Measurements from ENCODE around the gene GP1BA.
"Not testable (repeated sequence)": the region's sequence is repeated elsewhere in the genome, so short reads cannot be mapped to it uniquely, and the experiment has no call there.

Gene GP1BA

GRCh38 chr17:4919511-4920047 lies 12.5 kb upstream of the GP1BA start:
- H3K27me3 ChIP-seq (replicated peaks; ENCODE audit: control insufficient read depth, insufficient read depth, low read length): no peaks in the 10 kb centered on the region
- no peaks in the 10 kb centered on the region for H3K36me3 ChIP-seq (ENCODE audit: control insufficient read depth, insufficient read depth, low read length)
- TF ChIP-seq CTCF (IDR thresholded peaks at IDR 0.05; ENCODE audit: insufficient read depth, low read length, poor library complexity, severe bottlenecking): no peak
- no peak overlapping the region for H3K4me3 ChIP-seq (replicated peaks; ENCODE audit: low read depth, low read length)
- DNase-seq (ENCODE audit: extremely low read depth, insufficient read length): no peak

GRCh38 chr17:4920351-4921048 lies 11.6 kb upstream of the GP1BA start:
- TF ChIP-seq CTCF (IDR thresholded peaks at IDR 0.05; ENCODE audit: insufficient read depth, low read length, poor library complexity, severe bottlenecking): no peak
- Histone ChIP-seq H3K36me3 (ENCODE audit: control insufficient read depth, insufficient read depth, low read length) (no peaks in the 10 kb centered on the region), H3K27me3 (replicated peaks; ENCODE audit: control insufficient read depth, insufficient read depth, low read length) (no peaks in the 10 kb centered on the region), H3K4me3 (replicated peaks; ENCODE audit: low read depth, low read length) (no peak overlapping the region)
- DNase-seq (ENCODE audit: extremely low read depth, insufficient read length): no peak

- TF ChIP-seq CTCF (IDR thresholded peaks at IDR 0.05; ENCODE audit: insufficient read depth, low read length, poor library complexity, severe bottlenecking): no peak
- Histone ChIP-seq H3K36me3 (ENCODE audit: control insufficient read depth, insufficient read depth, low read length) (no peaks in the 10 kb centered on the region), H3K27me3 (replicated peaks; ENCODE audit: control insufficient read depth, insufficient read depth, low read length) (no peaks in the 10 kb centered on the region), H3K4me3 (replicated peaks; ENCODE audit: low read depth, low read length) (no peak overlapping the region)
- DNase-seq (ENCODE audit: extremely low read depth, insufficient read length): no peak
Measured at GRCh38 chr17:4921320-4921719, 10.8 kb upstream of the GP1BA start.

GRCh38 chr17:4926577-4927335 lies 5.3 kb upstream of the GP1BA start:
- H3K27me3 ChIP-seq (replicated peaks; ENCODE audit: control insufficient read depth, insufficient read depth, low read length); H3K4me3 ChIP-seq (replicated peaks; ENCODE audit: low read depth, low read length); DNase-seq (ENCODE audit: extremely low read depth, insufficient read length); H3K36me3 ChIP-seq (ENCODE audit: control insufficient read depth, insufficient read depth, low read length): not testable (repeated sequence)

GRCh38 chr17:4928881-4929280 lies 3.2 kb upstream of the GP1BA start:
- peaks cover 3% of the 10 kb centered on the region for H3K36me3 ChIP-seq (ENCODE audit: control insufficient read depth, insufficient read depth, low read length)
- TF ChIP-seq CTCF (IDR thresholded peaks at IDR 0.05; ENCODE audit: insufficient read depth, low read length, poor library complexity, severe bottlenecking): no peak
- no peak overlapping the region for H3K4me3 ChIP-seq (replicated peaks; ENCODE audit: low read depth, low read length)
- H3K27me3 ChIP-seq (replicated peaks; ENCODE audit: control insufficient read depth, insufficient read depth, low read length): no peaks in the 10 kb centered on the region
- DNase-seq (ENCODE audit: extremely low read depth, insufficient read length): no peak

GRCh38 chr17:4932756-4933155 lies 679 bp downstream of the GP1BA start:
- DNase-seq (ENCODE audit: extremely low read depth, insufficient read length): no peak
- peaks cover 16% of the 10 kb centered on the region for H3K36me3 ChIP-seq (ENCODE audit: control insufficient read depth, insufficient read depth, low read length)

More at GRCh38 chr17:4932756-4933155, 679 bp downstream of the GP1BA start:
- Histone ChIP-seq H3K27me3 (replicated peaks; ENCODE audit: control insufficient read depth, insufficient read depth, low read length) (no peaks in the 10 kb centered on the region), H3K4me3 (replicated peaks; ENCODE audit: low read depth, low read length) (no peak overlapping the region)
- TF ChIP-seq CTCF (IDR thresholded peaks at IDR 0.05; ENCODE audit: insufficient read depth, low read length, poor library complexity, severe bottlenecking): no peak

Measured in GM06990 (cell line).